HT1080 (cell line): ENCODE measurements around the gene DOCK4. TPM values are rescaled to one million over a fixed set of nuclear protein-coding genes. Genes with fewer than 3 reads are reported as not detected.

Experiments used
- DNase-seq: peaks from one replicate; pipeline ENCODE4 v3.0.0-alpha.2; 2015; ENCODE audit warnings: low read depth
- total RNA-seq: library from RNA; depleted of rRNA; stranded (reverse); fragments of >200 nt; shearing (Covaris generic); gene quantifications from 2 replicates; pipeline ENCODE4 v1.2.3, GENCODE V29; 2014

The DOCK4 gene
- total RNA-seq, 1 experiment from 2014 or later = 46.6 TPM

- no peak for DNase-seq
These were observed 44.7 kb downstream of the DOCK4 start for GRCh38 chr7:112161253-112162141.

- DNase-seq = no peak
These were observed 45.4 kb downstream of the DOCK4 start for GRCh38 chr7:112160771-112161150.

- peak; percentile 65 for DNase-seq
These were observed 45.9 kb downstream of the DOCK4 start for GRCh38 chr7:112160130-112160770.

GRCh38 chr7:112159351-112159750 is 46.8 kb downstream of the DOCK4 start:
- no peak for DNase-seq

- DNase-seq = peak; percentile 98
These were observed 49.1 kb downstream of the DOCK4 start for GRCh38 chr7:112157072-112157471.

- no peak for DNase-seq
These were observed 49.8 kb downstream of the DOCK4 start for GRCh38 chr7:112156412-112156811.

GRCh38 chr7:112154690-112155089 is 51.5 kb downstream of the DOCK4 start:
- no peak for DNase-seq

- DNase-seq = no peak
These were observed 54.0 kb downstream of the DOCK4 start for GRCh38 chr7:112152186-112152585.

GRCh38 chr7:112150823-112151641 is 55.2 kb downstream of the DOCK4 start:
- DNase-seq = peak; percentile 36

GRCh38 chr7:112149734-112150133 is 56.5 kb downstream of the DOCK4 start:
- DNase-seq = no peak

- DNase-seq = no peak
These were observed 58.3 kb downstream of the DOCK4 start for GRCh38 chr7:112147793-112148361.

GRCh38 chr7:112145206-112145605 is 61.0 kb downstream of the DOCK4 start:
- no peak for DNase-seq

GRCh38 chr7:112144284-112145059 is 61.7 kb downstream of the DOCK4 start:
- DNase-seq = no peak

GRCh38 chr7:112143582-112143981 is 62.6 kb downstream of the DOCK4 start:
- DNase-seq = peak; percentile 91

GRCh38 chr7:112143136-112143535 is 63.1 kb downstream of the DOCK4 start:
- no peak for DNase-seq

- no peak for DNase-seq
These were observed 65.6 kb downstream of the DOCK4 start for GRCh38 chr7:112140600-112140999.

- no peak for DNase-seq
These were observed 67.3 kb downstream of the DOCK4 start for GRCh38 chr7:112138938-112139337.

- DNase-seq = no peak
These were observed 67.8 kb downstream of the DOCK4 start for GRCh38 chr7:112138325-112138852.

- DNase-seq = no peak
These were observed 68.8 kb downstream of the DOCK4 start for GRCh38 chr7:112137141-112138101.
